C4-2B (cell line): Measurements from ENCODE around the gene TWF2.
A peak's percentile ranks its signal among the peaks of the same experiment; 100 is the strongest.

Experiments
- H3K27ac ChIP-seq: fragments of 450-650 bp; 2 replicates; pipeline ENCODE4 v1.5.1; 2017
- CTCF ChIP-seq: fragments of 450-650 bp; conservative IDR thresholded peaks from 2 replicates; pipeline ENCODE4 v1.5.1; 2017; ENCODE audit warnings: mild to moderate bottlenecking
- ZFX ChIP-seq: fragments of 450-650 bp; IDR thresholded peaks from 2 replicates; pipeline ENCODE4 v1.6.1; 2017

The TWF2 gene

GRCh38 chr3:52233968-52234367, 5.0 kb downstream of the TWF2 start:
- H3K27ac ChIP-seq: no peak overlapping the region
- no peak for TF ChIP-seq CTCF
- TF ChIP-seq ZFX: no peak

- no peak overlapping the region for H3K27ac ChIP-seq
- TF ChIP-seq CTCF: no peak; the same call in 1 of the 2 replicates
- no peak for TF ChIP-seq ZFX
Observed at GRCh38 chr3:52233108-52233591, 5.8 kb downstream of the TWF2 start.

GRCh38 chr3:52232279-52233107, 6.5 kb downstream of the TWF2 start:
- TF ChIP-seq CTCF: peak; percentile 18; the same call in 1 of the 2 replicates
- no peak for TF ChIP-seq ZFX
- no peak overlapping the region for H3K27ac ChIP-seq

- TF ChIP-seq CTCF: peak; percentile 91
- TF ChIP-seq ZFX: no peak
- H3K27ac ChIP-seq: no peak overlapping the region
Observed at GRCh38 chr3:52231502-52232278, 7.3 kb downstream of the TWF2 start.

- TF ChIP-seq CTCF (no peak), ZFX (no peak)
- no peak overlapping the region for H3K27ac ChIP-seq
Observed at GRCh38 chr3:52230889-52231499, 8.0 kb downstream of the TWF2 start.

GRCh38 chr3:52230461-52230860, 8.5 kb downstream of the TWF2 start:
- H3K27ac ChIP-seq: no peak overlapping the region
- TF ChIP-seq CTCF: no peak
- no peak for TF ChIP-seq ZFX
